Neuron (in vitro differentiated cells): ENCODE measurements around the gene HYLS1.

Experiments
- H2AFZ ChIP-seq: one replicate; pipeline ENCODE4 v1.6.1; 2013; ENCODE audit warnings: low read depth, mild to moderate bottlenecking, inconsistent platforms, low read length, moderate library complexity
- H3K27me3 ChIP-seq: one replicate; pipeline ENCODE4 v1.6.1; 2013; ENCODE audit warnings: low read length; ENCODE audit not compliant: insufficient read depth
- H3K36me3 ChIP-seq: one replicate; pipeline ENCODE4 v1.6.1; 2013; ENCODE audit warnings: low read length; ENCODE audit not compliant: insufficient read depth
- H3K4me1 ChIP-seq: one replicate; pipeline ENCODE4 v1.6.1; 2013; ENCODE audit warnings: low read length; ENCODE audit not compliant: insufficient read depth
- H3K4me3 ChIP-seq: 2 replicates; pipeline ENCODE4 v1.5.1; 2013; ENCODE audit warnings: mild to moderate bottlenecking, low read length, moderate library complexity
- H3K9me3 ChIP-seq: one replicate; pipeline ENCODE4 v1.6.1; 2013; ENCODE audit warnings: low read length

The HYLS1 gene

GRCh38 chr11:125931668-125932067 is 44.2 kb downstream of the HYLS1 start:
- H2AFZ ChIP-seq, result no peak overlapping the region
- H3K4me1 ChIP-seq, result no peaks in the 10 kb centered on the region
- H3K9me3 ChIP-seq, result no peaks in the 10 kb centered on the region
- peaks cover 11% of the 10 kb centered on the region for H3K27me3 ChIP-seq
- H3K36me3 ChIP-seq, result no peaks in the 10 kb centered on the region
- H3K4me3 ChIP-seq, result no peak overlapping the region

GRCh38 chr11:125932301-125932700 is 44.8 kb downstream of the HYLS1 start:
- no peaks in the 10 kb centered on the region for H3K4me1 ChIP-seq
- H3K36me3 ChIP-seq, result no peaks in the 10 kb centered on the region
- H2AFZ ChIP-seq, result no peak overlapping the region
- no peaks in the 10 kb centered on the region for H3K9me3 ChIP-seq
- no peak overlapping the region for H3K4me3 ChIP-seq
- peaks cover 11% of the 10 kb centered on the region for H3K27me3 ChIP-seq

GRCh38 chr11:125933030-125933813 is 45.8 kb downstream of the HYLS1 start:
- Histone ChIP-seq H2AFZ (no peak overlapping the region), H3K36me3 (no peaks in the 10 kb centered on the region), H3K27me3 (peaks cover 11% of the 10 kb centered on the region)

GRCh38 chr11:125934473-125934872 is 47.0 kb downstream of the HYLS1 start:
- no peaks in the 10 kb centered on the region for H3K9me3 ChIP-seq
- peaks cover 11% of the 10 kb centered on the region for H3K27me3 ChIP-seq
- no peak overlapping the region for H3K4me3 ChIP-seq
- H2AFZ ChIP-seq, result no peak overlapping the region
- H3K4me1 ChIP-seq, result peaks cover 11% of the 10 kb centered on the region
- H3K36me3 ChIP-seq, result no peaks in the 10 kb centered on the region

More at GRCh38 chr11:125933030-125933813, 45.8 kb downstream of the HYLS1 start:
- H3K4me3 ChIP-seq, result no peak overlapping the region
- H3K9me3 ChIP-seq, result no peaks in the 10 kb centered on the region
- no peaks in the 10 kb centered on the region for H3K4me1 ChIP-seq

GRCh38 chr11:125935056-125935455 is 47.6 kb downstream of the HYLS1 start:
- Histone ChIP-seq H2AFZ (no peak overlapping the region), H3K4me1 (peaks cover 11% of the 10 kb centered on the region), H3K9me3 (no peaks in the 10 kb centered on the region), H3K4me3 (no peak overlapping the region), H3K27me3 (peaks cover 11% of the 10 kb centered on the region), H3K36me3 (no peaks in the 10 kb centered on the region)

- Histone ChIP-seq H3K36me3 (no peaks in the 10 kb centered on the region), H3K4me3 (no peak overlapping the region), H3K27me3 (peaks cover 11% of the 10 kb centered on the region), H3K9me3 (no peaks in the 10 kb centered on the region), H3K4me1 (peaks cover 11% of the 10 kb centered on the region), H2AFZ (no peak overlapping the region)
Observed at GRCh38 chr11:125935618-125936199, 48.2 kb downstream of the HYLS1 start.

- no peak overlapping the region for H2AFZ ChIP-seq
- H3K9me3 ChIP-seq, result no peaks in the 10 kb centered on the region
- peaks cover 11% of the 10 kb centered on the region for H3K4me1 ChIP-seq
- H3K4me3 ChIP-seq, result no peak overlapping the region
- no peaks in the 10 kb centered on the region for H3K36me3 ChIP-seq
- no peaks in the 10 kb centered on the region for H3K27me3 ChIP-seq
Observed at GRCh38 chr11:125938418-125938817, 51.0 kb downstream of the HYLS1 start.

GRCh38 chr11:125939081-125939521 is 51.6 kb downstream of the HYLS1 start:
- no peak overlapping the region for H3K4me3 ChIP-seq
- peaks cover 11% of the 10 kb centered on the region for H3K4me1 ChIP-seq
- no peaks in the 10 kb centered on the region for H3K9me3 ChIP-seq
- H3K36me3 ChIP-seq, result no peaks in the 10 kb centered on the region
- H2AFZ ChIP-seq, result no peak overlapping the region
- no peaks in the 10 kb centered on the region for H3K27me3 ChIP-seq

GRCh38 chr11:125940145-125940544 is 52.7 kb downstream of the HYLS1 start:
- H3K4me3 ChIP-seq, result no peak overlapping the region
- H2AFZ ChIP-seq, result no peak overlapping the region
- peaks cover 11% of the 10 kb centered on the region for H3K4me1 ChIP-seq
- no peaks in the 10 kb centered on the region for H3K27me3 ChIP-seq
- H3K36me3 ChIP-seq, result no peaks in the 10 kb centered on the region
- no peaks in the 10 kb centered on the region for H3K9me3 ChIP-seq

- H3K27me3 ChIP-seq, result no peaks in the 10 kb centered on the region
- H3K4me1 ChIP-seq, result peaks cover 11% of the 10 kb centered on the region
- no peak overlapping the region for H2AFZ ChIP-seq
- no peaks in the 10 kb centered on the region for H3K36me3 ChIP-seq
- H3K9me3 ChIP-seq, result no peaks in the 10 kb centered on the region
- no peak overlapping the region for H3K4me3 ChIP-seq
Observed at GRCh38 chr11:125941267-125941618, 53.8 kb downstream of the HYLS1 start.

GRCh38 chr11:125941619-125942611 is 54.4 kb downstream of the HYLS1 start:
- Histone ChIP-seq H3K27me3 (no peaks in the 10 kb centered on the region), H3K4me3 (no peak overlapping the region), H3K36me3 (no peaks in the 10 kb centered on the region), H3K9me3 (no peaks in the 10 kb centered on the region), H3K4me1 (peaks cover 11% of the 10 kb centered on the region), H2AFZ (no peak overlapping the region)

- Histone ChIP-seq H3K9me3 (no peaks in the 10 kb centered on the region), H3K36me3 (no peaks in the 10 kb centered on the region), H3K4me3 (no peak overlapping the region), H3K4me1 (peaks cover 11% of the 10 kb centered on the region), H2AFZ (no peak overlapping the region), H3K27me3 (no peaks in the 10 kb centered on the region)
Observed at GRCh38 chr11:125942771-125943428, 55.4 kb downstream of the HYLS1 start.
